HG03442 (cell line): Measurements from ENCODE around the gene PAPOLB.

Experiments
- ATAC-seq: cut with Tn5 transposase; IDR thresholded peaks from one replicate; pipeline ENCODE4 v1.9.1; 2021; ENCODE audit warnings: mild to moderate bottlenecking, moderate library complexity; ENCODE audit not compliant: unreplicated experiment

Gene PAPOLB

DNA sequence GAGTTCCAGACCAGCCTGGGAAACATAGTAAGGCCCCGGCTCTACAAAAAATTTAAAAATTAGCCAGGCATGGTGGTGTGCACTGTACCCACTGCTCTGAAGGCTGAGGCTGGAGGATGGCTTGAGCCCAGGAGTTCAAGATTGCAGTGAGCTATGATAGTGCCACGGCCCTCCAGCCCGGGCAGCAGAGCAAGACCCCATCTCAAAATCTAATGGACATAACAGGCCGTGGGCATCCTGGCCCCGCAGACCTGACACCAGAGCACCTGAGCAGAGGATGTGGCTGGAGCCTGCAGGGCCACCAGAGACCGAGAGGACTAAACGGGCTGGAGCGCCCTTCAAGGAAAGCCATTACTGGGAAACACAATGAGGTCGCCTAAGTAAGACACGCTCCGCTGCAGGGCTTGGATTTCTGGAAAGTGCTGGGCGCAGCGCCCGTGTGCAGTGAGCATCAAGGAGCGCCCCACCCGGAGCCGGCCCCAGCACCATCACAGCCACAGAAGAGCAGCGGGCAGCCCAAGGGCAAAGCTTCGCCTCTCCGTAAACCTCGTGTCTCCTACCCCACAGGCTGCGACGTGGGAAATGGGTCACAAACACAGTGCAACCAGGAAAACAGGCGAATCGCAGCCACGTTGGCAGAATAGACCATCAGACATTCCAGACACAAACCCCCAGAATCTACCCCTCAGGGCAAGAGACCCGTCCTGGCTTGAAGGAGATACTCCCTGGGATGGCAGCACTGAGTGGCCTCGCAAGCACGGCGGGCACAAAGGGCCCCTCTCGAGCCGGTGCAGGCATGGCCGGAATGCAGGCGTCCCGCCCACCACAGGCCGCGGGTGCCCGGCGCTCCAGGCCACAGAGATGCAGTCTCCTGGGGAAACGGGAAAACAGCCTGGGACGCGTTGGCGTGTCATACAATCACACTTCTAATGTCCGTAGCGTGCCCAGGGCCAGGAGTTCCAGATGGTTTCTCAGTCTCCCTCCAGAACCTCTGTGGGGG is 16.8 kb upstream of the PAPOLB start:
- ATAC-seq, result no peak

DNA sequence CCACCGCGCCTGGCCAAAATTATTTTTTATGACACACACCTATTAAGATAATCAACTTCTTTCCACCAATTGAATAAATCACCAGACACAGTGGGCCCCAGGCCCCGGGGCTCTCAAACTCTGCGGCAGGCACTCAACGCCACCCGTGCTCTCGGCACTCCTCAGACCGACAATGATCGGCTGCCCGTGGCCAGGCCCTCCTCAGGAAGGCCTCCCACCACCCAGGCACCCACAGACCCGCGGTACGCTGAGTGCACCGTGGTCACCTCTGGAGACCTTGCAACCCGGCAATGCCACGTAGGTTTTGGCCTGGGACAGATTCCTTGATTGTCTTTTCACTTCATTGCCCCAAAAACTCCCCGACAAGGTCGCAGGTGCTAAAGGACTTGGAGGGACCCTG is 14.8 kb upstream of the PAPOLB start:
- no peak for ATAC-seq

DNA sequence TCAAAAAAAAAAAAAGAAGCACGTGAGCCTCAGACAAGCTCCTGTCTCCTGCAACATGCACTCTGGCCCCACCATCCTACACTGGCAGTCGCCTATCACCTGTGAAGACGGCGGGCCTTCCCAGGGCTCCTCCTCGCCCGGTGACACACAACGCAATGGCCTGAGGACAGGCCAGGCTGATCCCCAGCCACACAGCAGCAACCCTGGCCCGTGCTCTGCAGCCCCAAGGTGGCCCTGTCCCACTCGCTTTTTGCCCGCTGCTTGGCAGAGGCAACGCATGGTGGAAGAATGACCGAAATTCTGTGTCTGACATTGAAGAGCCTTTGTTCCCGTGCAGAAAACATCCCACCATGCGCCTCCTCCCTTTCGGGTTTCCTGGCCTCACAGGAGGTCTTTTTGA is 13.6 kb upstream of the PAPOLB start:
- no peak for ATAC-seq

DNA sequence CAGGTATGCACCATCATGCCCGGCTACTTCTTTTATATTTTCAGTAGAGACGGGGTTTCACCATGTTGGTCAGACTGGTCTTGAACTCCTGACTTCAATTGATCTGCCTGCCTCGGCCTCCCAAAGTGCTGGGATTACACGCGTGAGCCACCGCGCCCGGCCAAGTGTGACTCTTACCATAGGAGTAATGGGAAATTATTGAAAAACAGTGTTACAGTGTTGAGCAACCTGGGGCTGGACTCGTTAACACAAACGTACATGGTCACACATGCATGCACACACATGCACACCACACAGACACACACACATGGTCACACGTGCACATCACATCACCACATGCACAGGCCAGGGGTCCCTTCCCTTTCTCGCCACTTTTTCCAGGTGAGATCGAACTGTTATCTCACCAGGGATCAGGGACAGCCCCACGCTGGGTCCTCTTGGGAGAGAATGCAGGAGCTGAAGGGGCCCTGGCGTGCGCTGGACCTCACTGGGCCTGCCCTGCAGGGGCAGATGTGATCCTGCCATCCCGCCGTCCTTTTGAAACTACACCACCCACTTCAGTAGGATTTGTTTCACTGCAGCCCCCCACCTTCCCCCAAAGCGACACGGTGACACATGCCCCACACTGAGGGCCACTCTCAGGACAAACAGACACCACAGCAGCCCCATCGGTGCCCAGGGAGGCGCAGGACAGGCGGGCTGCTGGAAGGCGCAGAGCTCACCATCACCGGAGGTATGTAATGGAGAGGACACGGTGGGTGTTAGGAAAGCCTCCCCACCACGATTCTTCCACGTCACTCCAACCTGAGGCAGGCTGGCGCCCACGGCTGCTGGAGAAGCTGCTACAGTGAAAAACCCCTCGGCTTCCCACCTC is 11.5 kb upstream of the PAPOLB start:
- ATAC-seq, result no peak

DNA sequence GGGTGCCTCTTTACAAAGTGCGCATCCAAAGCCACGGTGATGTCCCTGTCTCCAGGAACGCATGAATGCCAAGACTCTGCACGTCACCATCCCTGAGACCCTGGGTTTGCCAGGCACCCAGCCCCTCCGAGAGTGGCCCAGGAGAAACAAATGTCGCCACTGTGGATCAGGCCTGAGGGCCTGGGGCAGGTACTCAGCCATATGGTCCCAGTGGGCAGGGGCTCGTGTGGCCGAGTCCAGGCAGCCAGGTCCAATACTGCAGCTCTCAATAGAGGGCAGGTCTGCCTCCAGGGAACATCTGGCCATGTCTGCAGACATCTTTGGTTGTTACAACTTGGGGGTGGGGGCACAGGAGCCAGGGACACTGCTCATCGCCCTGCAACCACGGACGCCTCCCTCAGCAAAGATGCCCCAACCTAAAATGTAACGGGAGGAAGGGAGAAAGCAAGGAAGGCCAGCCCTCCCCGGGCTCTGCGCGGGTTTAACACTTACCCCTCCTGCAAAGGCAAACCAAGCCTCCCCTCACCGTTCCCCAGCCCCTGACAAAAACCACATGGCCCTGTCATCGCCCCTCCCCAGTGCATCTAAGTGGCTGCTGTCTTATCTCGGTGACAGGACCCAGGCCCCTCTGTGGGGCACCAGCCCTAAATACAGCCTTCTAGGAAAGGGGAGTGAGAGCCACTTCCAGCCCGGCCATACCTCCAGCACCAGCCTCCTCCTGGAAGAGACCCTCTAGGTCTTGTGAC is 10.3 kb upstream of the PAPOLB start:
- no peak for ATAC-seq

DNA sequence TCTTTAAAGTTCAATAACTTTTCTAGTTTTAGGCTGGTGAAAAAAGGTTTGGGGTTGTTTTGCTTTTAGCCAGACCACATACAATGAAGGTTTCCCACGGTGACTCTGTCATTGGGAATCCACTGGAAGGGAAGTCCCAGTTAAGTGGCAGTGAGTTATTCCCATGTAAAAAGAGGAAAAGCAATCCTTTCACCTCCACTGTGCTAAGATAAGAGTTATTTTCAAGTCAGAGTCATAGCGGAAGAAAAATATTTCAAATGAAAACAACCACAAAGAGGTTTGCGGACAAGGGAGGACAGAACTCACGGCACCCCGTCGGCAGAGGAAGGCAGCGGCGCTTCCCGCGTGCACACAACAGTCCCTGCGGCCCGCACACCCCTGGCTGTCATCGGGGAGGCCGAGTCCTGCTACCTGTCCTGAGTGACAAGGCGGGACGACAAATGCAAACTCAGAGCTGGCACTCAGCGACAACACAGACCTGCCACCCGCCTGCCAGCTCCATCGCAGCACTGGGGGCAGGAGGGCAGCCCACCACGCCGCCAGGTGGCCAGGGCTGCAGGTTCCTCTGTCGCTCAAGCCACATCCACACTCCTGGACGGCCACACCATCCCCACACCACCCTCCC is 9.3 kb upstream of the PAPOLB start:
- ATAC-seq, result no peak

DNA sequence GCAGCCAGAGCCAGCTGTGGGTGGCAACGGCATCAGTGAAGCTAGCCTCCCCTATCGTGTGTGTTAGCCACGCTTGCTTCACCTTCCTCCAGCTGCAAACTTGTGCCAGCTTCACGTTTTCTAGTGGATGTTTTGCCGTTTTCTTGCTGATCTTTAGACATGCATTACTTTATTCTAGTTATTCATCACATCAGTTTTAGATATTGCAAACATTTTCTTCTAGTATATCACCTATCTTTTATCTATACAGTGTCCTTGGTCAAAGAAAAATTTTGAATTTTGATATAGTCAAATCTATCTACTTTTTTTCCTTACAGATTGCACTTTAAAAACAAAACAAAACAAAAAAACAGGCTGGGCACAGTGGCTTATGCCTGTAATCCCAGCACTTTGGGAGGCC is 6.7 kb upstream of the PAPOLB start:
- no peak for ATAC-seq

DNA sequence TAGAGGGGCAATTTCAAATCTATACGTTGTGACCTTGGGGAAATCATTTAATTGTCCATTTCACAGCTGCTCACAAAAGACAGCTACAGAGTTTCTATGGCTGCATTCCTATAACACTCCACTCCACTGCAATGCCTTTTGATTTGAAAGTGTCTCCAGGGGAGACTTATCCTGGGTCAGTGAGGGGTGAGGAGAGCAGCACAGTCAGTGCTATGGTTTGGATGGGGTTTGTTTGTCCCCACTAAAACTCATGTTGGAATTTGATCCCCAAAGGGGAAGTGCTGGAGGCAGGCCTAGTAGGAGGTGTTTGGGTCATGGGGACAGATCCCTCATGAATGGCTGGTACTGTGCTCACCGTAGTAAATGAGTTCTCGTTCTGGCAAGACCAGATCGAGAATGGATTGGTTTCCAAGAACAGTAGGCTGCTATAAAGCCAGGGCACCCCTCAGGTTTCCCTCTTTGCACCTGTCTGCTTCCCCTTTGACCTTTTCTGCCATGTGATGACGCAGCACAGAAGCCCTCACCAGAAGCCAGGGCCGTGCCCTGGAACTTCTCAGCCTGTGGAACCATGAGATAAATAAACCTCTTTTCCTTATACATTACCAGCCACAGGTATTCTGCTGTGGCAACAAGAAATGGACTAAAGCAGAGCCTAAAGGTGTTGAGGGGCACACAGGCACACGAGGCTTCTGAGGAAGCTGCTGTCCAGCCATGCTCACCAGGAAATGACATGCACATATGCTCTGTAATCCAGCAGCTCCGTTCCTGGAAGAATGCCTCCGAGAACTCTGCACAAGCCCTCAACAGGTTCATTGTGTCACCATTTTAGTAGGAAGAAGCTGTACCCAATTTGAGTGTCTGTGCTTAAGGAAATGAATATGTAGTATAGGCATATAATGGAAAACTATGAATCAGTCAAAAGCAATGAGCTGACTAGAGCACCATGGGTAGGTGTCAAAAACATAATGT is 5.0 kb upstream of the PAPOLB start:
- no peak for ATAC-seq

DNA sequence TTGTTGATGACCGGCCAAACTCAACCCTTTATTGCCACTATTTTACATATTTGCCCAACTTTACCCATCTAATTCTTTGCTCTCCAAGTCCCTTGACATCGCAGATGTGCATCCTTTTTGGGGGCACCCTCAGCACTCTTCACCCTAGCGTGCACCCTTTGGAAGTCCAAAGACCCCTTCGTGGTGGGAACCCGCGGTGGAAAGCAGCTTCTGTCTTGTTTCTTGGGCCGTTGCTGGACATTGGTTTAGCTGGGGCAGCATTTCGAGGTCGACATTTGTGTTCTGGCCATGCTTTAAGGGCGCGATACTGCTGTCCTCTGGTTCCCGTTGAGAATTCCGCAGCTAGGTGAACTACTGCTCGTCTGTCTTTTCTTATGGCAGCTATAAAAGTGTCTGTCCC is 326 bp upstream of the PAPOLB start:
- no peak for ATAC-seq

DNA sequence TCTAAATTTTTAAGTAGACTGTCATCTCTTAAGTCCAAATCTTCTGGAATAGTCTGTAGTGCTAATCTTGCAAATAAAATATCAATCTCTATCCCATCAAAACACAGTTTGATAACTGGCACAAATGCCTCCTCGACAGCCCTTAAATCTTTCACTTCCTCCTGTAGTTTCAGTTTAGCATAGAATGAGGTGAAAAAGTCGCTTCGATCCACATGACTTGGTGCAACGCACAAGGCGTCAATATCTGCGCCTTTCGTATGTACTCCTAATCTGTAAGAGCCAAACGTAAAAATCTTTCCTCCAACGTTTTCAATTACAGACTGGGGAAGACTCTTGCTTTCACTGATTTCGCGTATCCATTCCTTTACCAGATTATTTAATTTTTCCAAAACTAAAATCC is 603 bp downstream of the PAPOLB start:
- ATAC-seq, result no peak

DNA sequence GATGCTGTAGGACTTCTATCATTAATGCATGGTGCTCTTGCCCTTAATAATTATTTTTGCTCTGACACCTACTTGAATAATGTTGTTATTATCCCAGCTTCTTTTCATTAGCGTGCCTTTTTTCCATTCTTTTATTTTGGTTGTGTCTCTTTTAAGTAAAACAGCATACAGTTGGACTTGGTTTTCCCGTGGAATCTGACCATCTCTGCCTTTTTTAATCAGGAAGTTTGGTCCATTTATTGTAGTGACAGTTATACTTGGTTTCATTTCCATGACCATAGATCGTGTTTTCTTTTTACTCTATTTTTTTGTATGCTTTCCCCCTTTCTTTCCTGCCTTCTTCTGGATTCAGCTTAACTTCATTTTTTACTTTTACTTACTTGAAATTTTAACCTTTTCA is 4.6 kb downstream of the PAPOLB start:
- ATAC-seq, result no peak

DNA sequence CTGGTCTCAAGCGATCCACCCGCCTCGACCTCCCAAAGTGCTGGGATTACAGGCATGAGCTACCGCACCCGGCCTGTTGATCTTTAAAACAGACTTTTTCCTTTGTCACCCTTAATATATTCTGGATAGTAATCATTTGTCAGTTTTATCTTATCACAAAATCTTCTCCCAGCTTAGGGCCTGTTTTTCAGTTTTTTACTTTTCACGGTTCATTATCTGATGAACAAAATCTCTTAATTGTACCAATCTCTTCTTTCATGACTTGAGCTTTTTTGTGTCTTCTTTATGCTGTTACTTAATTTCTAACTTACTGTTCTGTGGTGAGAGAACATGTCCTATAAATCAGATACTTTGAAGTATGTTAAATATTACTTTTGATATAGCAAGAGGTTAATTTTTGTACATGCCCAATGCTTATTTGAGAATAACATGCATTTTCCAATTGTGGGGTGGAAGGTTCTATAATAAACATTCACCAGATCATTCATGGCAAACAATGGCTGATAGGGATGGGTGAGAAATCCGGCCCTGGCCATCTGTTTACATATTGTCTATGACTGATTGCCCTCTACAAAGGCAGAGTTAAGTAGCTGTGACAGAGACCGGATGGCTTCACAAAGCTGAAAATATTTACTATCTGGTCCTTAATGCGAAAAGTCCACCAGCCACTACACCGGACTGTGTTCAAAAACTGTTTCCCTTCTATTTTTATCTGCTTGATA is 5.3 kb downstream of the PAPOLB start:
- no peak for ATAC-seq

DNA sequence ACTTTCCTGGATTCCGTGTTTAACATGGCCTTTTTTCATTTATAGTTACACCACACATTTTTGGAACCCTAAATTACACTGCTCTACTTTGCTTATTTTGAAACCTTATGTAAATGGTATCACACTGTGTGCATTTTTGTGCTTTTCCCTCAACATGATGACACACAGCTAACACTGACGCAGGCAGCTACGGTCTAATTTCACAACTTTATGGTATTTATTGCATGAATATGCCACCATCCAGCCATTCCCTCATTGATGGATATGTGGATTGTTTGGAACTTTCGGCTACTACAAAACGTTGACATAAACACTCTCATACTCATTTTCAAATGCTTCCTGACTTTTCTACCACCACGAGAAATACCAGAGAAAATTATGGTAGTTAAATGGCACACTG is 6.9 kb downstream of the PAPOLB start:
- ATAC-seq, result no peak

DNA sequence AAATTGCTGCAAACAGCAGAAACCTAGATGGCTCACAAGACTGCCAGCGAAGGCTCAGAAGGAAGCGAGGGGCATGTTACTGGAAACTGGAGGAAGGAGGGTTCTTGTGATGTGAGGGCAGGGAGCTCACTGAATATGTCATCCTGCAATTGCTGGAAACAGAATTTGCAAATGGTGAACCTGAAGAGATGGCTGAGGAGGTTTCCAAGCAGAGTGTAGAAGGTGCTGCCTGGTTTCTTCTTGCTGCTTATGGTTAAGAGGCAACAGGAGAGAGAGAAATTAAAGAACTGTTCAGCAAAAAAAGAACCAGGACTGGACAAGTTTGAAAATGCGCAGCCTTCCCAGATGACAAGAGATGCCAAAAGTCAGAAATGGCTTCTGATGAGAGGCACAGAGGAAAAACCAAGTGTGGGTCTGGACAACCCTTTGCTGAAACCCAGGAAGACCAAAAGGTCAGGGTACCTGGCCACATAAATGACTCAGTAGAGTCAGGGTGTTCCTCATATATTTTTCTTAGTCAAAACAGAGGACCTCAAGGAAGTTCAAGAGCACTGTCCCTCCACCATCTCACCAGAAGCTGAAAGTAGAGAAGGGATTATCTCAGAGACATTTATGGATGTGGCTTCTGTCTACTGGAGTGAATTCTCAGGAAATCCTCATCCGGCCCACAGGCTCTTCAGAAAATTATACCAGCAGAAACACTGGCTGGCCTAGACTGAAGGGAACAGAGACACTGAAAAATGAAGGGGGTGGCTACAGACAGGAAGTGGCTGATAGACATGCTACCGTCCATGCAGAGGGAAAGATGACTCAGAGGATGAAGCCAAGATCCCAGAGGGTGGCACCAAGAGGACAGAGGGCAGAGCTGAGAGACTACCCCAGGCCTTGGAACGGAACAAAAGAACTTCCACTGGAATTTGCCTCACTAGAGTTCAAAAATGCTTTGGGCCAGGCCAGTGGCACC is 10.1 kb downstream of the PAPOLB start:
- no peak for ATAC-seq

DNA sequence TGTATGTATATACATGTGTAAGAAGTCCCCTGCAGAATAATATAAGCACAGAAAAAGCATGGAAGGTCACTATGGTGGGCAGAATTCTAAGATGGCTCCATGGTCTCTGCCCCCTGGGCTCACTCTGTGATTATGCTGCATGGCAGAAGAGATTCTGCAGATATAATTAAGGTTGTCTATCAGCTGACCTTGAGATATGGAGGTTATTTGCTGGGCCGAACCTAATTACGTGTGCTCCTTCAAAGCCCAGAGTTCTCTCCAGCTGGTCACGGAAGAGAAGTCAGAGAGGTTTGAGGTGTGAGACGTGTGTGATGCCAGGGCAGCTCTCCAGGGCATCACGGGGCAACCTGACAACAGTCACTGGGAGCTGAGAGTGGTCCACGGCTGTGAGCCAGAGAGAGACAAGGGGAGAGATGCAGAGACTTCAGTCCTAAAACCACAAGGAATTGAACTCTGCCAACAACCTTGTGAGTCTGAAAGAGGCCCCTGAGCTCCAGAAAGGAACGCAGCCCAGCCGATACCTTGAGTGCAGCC is 11.5 kb downstream of the PAPOLB start:
- ATAC-seq, result no peak

DNA sequence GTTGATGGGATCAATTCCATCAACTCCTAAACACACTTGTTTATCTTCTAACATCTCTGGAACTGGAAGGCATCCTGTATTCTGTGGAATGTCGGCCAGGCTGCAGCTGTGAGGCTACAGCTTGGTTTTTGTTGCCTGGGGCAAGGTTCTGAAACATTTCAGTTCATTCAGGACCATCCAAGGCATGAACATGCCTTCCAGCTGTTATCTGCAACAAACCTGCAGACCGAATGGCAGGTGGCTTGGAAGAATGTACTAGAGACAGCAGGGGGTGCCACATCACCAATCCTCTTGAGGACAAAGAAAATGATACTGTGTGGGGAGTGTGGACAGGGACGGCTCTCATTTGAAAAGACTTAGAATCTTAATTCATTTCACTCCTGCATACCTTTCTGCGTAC is 12.4 kb downstream of the PAPOLB start:
- no peak for ATAC-seq

DNA sequence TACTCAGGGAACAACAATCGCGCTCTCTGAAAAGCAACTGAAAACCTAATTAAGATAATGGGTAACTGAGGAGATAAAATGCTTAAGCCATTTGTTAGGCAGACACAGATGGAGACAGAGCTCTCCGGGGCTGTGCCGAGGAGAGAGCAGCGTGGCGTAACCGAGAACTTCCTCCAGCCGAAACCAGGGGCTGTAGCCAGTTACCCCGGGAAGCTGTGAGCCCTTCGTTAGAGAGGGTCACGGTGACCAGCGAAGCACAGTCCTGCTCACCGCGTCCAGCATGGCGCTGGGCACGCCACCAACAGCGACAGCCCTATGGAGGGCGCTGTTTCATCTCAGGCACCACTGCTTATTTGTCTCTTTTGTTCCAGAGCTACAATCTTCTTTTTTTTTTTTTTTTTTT is 16.1 kb downstream of the PAPOLB start:
- ATAC-seq, result no peak
